GM23338 (cell line): ENCODE measurements around the gene FAAP100. TPM values are rescaled to one million over a fixed set of nuclear protein-coding genes. Genes with fewer than 3 reads are reported as not detected.

Experiments
- ATAC-seq: fragments of 200-7000 bp; cut with Tn5 transposase; 3 replicates; pipeline ENCODE4 v1.9.1; 2020
- DNase-seq: peaks from one replicate; pipeline ENCODE4 v3.0.0-alpha.2; 2015; ENCODE audit warnings: low spot score
- H2AFZ ChIP-seq: fragments of 200-600 bp; sonication (generic); 2 replicates; pipeline ENCODE4 v1.8.0; 2016; ENCODE audit warnings: antibody characterized with exemption, mild to moderate bottlenecking, moderate library complexity
- H3F3A ChIP-seq: fragments of 200-600 bp; sonication (generic); replicated peaks from 2 replicates; pipeline ENCODE4 v1.8.0; 2017; ENCODE audit warnings: antibody characterized with exemption, mixed run types, low read depth
- H3K27ac ChIP-seq: fragments of 200-600 bp; sonication (generic); 2 replicates; pipeline ENCODE4 v1.6.1; 2016; ENCODE audit warnings: low read depth
- H3K27me3 ChIP-seq: fragments of 200-600 bp; sonication (generic); 2 replicates; pipeline ENCODE4 v1.8.0; 2016; ENCODE audit warnings: mild to moderate bottlenecking, mixed run types, moderate library complexity; ENCODE audit not compliant: insufficient read depth
- H3K36me3 ChIP-seq: fragments of 200-600 bp; sonication (generic); 2 replicates; pipeline ENCODE4 v1.8.0; 2016; ENCODE audit warnings: mild to moderate bottlenecking; ENCODE audit not compliant: insufficient read depth
- H3K4me1 ChIP-seq: fragments of 200-600 bp; sonication (generic); 2 replicates; pipeline ENCODE4 v1.8.0; 2016; ENCODE audit warnings: mild to moderate bottlenecking, moderate library complexity; ENCODE audit not compliant: insufficient read depth
- H3K4me2 ChIP-seq: fragments of 200-600 bp; sonication (generic); 2 replicates; pipeline ENCODE4 v1.7.1; 2017; ENCODE audit warnings: mixed run types
- H3K4me3 ChIP-seq: fragments of 200-600 bp; sonication (generic); 2 replicates; pipeline ENCODE4 v1.6.1; 2016; ENCODE audit warnings: mixed run types
- H3K79me2 ChIP-seq: fragments of 200-600 bp; sonication (generic); replicated peaks from 2 replicates; pipeline ENCODE4 v1.8.0; 2017; ENCODE audit warnings: mild to moderate bottlenecking; ENCODE audit not compliant: insufficient read depth
- H3K9me2 ChIP-seq: fragments of 200-600 bp; sonication (generic); 2 replicates; pipeline ENCODE4 v1.8.0; 2017; ENCODE audit not compliant: insufficient read depth
- H4K20me1 ChIP-seq: fragments of 200-600 bp; sonication (generic); replicated peaks from 2 replicates; pipeline ENCODE4 v1.8.0; 2017; ENCODE audit warnings: mild to moderate bottlenecking; ENCODE audit not compliant: insufficient read depth
- H3K27ac Mint-ChIP-seq: 2 replicates; pipeline ENCODE4 v1.8.0; 2020; ENCODE audit warnings: inconsistent platforms, mild to moderate bottlenecking, moderate library complexity, mixed read lengths
- H3K27me3 Mint-ChIP-seq: 3 replicates; pipeline ENCODE4 v1.8.0; 2022; ENCODE audit warnings: low read depth, mild to moderate bottlenecking, moderate library complexity, mixed read lengths, inconsistent platforms; ENCODE audit not compliant: insufficient read depth, poor library complexity
- H3K36me3 Mint-ChIP-seq: 3 replicates; pipeline ENCODE4 v1.8.0; 2021; ENCODE audit warnings: low read depth, mild to moderate bottlenecking, inconsistent platforms, moderate library complexity, mixed read lengths
- H3K4me1 Mint-ChIP-seq: 3 replicates; pipeline ENCODE4 v1.8.0; 2020; ENCODE audit warnings: mild to moderate bottlenecking, inconsistent platforms, mixed read lengths
- H3K4me3 Mint-ChIP-seq: 3 replicates; pipeline ENCODE4 v1.8.0; 2021; ENCODE audit warnings: moderate library complexity, mild to moderate bottlenecking, inconsistent platforms, mixed read lengths
- H3K9me3 Mint-ChIP-seq: 3 replicates; pipeline ENCODE4 v1.8.0; 2020; ENCODE audit warnings: moderate library complexity, mild to moderate bottlenecking, inconsistent platforms, mixed read lengths
- CREB1 ChIP-seq: fragments of 250-450 bp; sonication (Bioruptor Pico); IDR thresholded peaks from 2 replicates; pipeline ENCODE4 v1.5.0; 2020; ENCODE audit warnings: low read depth, mild to moderate bottlenecking, moderate library complexity
- EZH2phosphoT487 ChIP-seq: fragments of 200-600 bp; sonication (generic); IDR thresholded peaks from one replicate; pipeline ENCODE4 v1.8.1; 2018; ENCODE audit warnings: antibody characterized with exemption; ENCODE audit not compliant: unreplicated experiment
- JUNB ChIP-seq: IDR thresholded peaks from one replicate; pipeline ENCODE4 v1.6.1; 2016; ENCODE audit warnings: antibody characterized with exemption; ENCODE audit not compliant: unreplicated experiment
- POLR2AphosphoS5 ChIP-seq: IDR thresholded peaks from 2 replicates; pipeline ENCODE4 v1.6.1; 2016; ENCODE audit warnings: antibody characterized with exemption, low read depth
- STAT1 ChIP-seq: IDR thresholded peaks from one replicate; pipeline ENCODE4 v1.6.1; 2016; ENCODE audit warnings: antibody characterized with exemption; ENCODE audit not compliant: unreplicated experiment
- ZNF114 ChIP-seq: fragments of 250-450 bp; sonication (Bioruptor Pico); IDR thresholded peaks from 2 replicates; pipeline ENCODE4 v1.5.0; 2020; ENCODE audit warnings: mild to moderate bottlenecking, moderate library complexity
- ZNF331 ChIP-seq: fragments of 250-450 bp; sonication (Bioruptor Pico); IDR thresholded peaks from 2 replicates; pipeline ENCODE4 v1.5.0; 2020; ENCODE audit warnings: low read depth, mild to moderate bottlenecking, moderate library complexity
- polyA plus RNA-seq: library from polyadenylated mRNA; unstranded; fragments of >200 nt; fragmentation: Nextera tagmentation; extraction: Ambion mirVana; gene quantifications from 2 replicates; pipeline ENCODE4 v1.2.1, GENCODE V29; 2016
- total RNA-seq: library from RNA; depleted of rRNA; stranded (reverse); fragments of >200 nt; shearing (Covaris generic); gene quantifications from 2 replicates; pipeline ENCODE4 v1.2.3, GENCODE V29; 2014
- TF ChIP-seq, protein P1 (sequence below): IDR thresholded peaks from one replicate; pipeline ENCODE4 v1.6.1; 2018; ENCODE audit warnings: antibody characterized with exemption; ENCODE audit not compliant: unreplicated experiment
- TF ChIP-seq, protein P2 (sequence below): IDR thresholded peaks from 2 replicates; pipeline ENCODE4 v1.6.1; 2016; ENCODE audit warnings: antibody characterized with exemption
- TF ChIP-seq, protein P3 (sequence below): fragments of 250-450 bp; sonication (Bioruptor Pico); IDR thresholded peaks from 2 replicates; pipeline ENCODE4 v1.5.0; 2020; ENCODE audit warnings: mild to moderate bottlenecking, moderate library complexity

Gene FAAP100
- total and polyA plus RNA-seq, 2 experiments from 2014 or later: 16.0 to 50.5 TPM

DNA sequence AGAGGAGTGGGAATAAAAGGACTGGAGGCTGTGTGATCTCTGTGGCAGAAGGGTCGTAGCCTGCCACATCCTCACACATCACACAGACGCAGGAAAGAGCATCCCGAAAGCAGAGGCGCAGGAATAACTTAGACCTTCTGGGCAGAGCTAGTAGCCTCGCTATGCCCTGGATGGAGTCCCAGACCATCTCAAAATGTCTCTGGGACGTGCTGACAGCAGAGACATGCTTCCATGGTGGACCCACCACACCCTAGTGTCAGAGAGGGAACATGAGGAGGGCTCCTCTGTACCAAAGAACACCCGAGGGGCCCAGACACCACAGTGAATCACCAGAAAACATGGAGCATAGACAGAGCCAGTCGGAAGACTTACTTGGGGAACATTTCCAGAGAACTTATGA is 29.6 kb upstream of the FAAP100 start:
- no peak overlapping the region for H3K27ac Mint-ChIP-seq
- no peaks in the 10 kb centered on the region for H3K27me3 ChIP-seq
- H3K4me2 ChIP-seq: no peak overlapping the region
- H4K20me1 ChIP-seq: peaks cover 23% of the 10 kb centered on the region; the same call in 1 of the 2 replicates
- H3K27me3 Mint-ChIP-seq: peaks cover 7% of the 10 kb centered on the region
- H3K27ac ChIP-seq: no peak overlapping the region
- no peaks in the 10 kb centered on the region for H3K4me1 ChIP-seq
- no peak overlapping the region for H3K4me3 Mint-ChIP-seq
- H3K36me3 Mint-ChIP-seq: peaks cover 60% of the 10 kb centered on the region
- no peak overlapping the region for H3K4me3 ChIP-seq
- peaks cover 5% of the 10 kb centered on the region; the same call in 1 of the 2 replicates for H3K79me2 ChIP-seq
- H3K9me3 Mint-ChIP-seq: no peaks in the 10 kb centered on the region; the same call in 2 of the 3 replicates
- H3K9me2 ChIP-seq: no peaks in the 10 kb centered on the region
- H2AFZ ChIP-seq: no peak overlapping the region
- no peaks in the 10 kb centered on the region; the same call in 2 of the 3 replicates for H3K4me1 Mint-ChIP-seq
- no peaks in the 10 kb centered on the region for H3F3A ChIP-seq
- DNase-seq (no peak), ATAC-seq (no peak)
- TF ChIP-seq ZNF331: no peak
- no peak for TF ChIP-seq STAT1
- no peak for TF ChIP-seq CREB1
- TF ChIP-seq, protein P1, sequence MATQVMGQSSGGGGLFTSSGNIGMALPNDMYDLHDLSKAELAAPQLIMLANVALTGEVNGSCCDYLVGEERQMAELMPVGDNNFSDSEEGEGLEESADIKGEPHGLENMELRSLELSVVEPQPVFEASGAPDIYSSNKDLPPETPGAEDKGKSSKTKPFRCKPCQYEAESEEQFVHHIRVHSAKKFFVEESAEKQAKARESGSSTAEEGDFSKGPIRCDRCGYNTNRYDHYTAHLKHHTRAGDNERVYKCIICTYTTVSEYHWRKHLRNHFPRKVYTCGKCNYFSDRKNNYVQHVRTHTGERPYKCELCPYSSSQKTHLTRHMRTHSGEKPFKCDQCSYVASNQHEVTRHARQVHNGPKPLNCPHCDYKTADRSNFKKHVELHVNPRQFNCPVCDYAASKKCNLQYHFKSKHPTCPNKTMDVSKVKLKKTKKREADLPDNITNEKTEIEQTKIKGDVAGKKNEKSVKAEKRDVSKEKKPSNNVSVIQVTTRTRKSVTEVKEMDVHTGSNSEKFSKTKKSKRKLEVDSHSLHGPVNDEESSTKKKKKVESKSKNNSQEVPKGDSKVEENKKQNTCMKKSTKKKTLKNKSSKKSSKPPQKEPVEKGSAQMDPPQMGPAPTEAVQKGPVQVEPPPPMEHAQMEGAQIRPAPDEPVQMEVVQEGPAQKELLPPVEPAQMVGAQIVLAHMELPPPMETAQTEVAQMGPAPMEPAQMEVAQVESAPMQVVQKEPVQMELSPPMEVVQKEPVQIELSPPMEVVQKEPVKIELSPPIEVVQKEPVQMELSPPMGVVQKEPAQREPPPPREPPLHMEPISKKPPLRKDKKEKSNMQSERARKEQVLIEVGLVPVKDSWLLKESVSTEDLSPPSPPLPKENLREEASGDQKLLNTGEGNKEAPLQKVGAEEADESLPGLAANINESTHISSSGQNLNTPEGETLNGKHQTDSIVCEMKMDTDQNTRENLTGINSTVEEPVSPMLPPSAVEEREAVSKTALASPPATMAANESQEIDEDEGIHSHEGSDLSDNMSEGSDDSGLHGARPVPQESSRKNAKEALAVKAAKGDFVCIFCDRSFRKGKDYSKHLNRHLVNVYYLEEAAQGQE: no peak
- no peak for TF ChIP-seq JUNB
- no peak for TF ChIP-seq ZNF114 (CRISPR knock-in tag)
- TF ChIP-seq, protein P2, sequence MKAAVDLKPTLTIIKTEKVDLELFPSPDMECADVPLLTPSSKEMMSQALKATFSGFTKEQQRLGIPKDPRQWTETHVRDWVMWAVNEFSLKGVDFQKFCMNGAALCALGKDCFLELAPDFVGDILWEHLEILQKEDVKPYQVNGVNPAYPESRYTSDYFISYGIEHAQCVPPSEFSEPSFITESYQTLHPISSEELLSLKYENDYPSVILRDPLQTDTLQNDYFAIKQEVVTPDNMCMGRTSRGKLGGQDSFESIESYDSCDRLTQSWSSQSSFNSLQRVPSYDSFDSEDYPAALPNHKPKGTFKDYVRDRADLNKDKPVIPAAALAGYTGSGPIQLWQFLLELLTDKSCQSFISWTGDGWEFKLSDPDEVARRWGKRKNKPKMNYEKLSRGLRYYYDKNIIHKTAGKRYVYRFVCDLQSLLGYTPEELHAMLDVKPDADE: no peak
- TF ChIP-seq POLR2AphosphoS5: no peak
- TF ChIP-seq EZH2phosphoT487: no peak
- TF ChIP-seq, protein P3, sequence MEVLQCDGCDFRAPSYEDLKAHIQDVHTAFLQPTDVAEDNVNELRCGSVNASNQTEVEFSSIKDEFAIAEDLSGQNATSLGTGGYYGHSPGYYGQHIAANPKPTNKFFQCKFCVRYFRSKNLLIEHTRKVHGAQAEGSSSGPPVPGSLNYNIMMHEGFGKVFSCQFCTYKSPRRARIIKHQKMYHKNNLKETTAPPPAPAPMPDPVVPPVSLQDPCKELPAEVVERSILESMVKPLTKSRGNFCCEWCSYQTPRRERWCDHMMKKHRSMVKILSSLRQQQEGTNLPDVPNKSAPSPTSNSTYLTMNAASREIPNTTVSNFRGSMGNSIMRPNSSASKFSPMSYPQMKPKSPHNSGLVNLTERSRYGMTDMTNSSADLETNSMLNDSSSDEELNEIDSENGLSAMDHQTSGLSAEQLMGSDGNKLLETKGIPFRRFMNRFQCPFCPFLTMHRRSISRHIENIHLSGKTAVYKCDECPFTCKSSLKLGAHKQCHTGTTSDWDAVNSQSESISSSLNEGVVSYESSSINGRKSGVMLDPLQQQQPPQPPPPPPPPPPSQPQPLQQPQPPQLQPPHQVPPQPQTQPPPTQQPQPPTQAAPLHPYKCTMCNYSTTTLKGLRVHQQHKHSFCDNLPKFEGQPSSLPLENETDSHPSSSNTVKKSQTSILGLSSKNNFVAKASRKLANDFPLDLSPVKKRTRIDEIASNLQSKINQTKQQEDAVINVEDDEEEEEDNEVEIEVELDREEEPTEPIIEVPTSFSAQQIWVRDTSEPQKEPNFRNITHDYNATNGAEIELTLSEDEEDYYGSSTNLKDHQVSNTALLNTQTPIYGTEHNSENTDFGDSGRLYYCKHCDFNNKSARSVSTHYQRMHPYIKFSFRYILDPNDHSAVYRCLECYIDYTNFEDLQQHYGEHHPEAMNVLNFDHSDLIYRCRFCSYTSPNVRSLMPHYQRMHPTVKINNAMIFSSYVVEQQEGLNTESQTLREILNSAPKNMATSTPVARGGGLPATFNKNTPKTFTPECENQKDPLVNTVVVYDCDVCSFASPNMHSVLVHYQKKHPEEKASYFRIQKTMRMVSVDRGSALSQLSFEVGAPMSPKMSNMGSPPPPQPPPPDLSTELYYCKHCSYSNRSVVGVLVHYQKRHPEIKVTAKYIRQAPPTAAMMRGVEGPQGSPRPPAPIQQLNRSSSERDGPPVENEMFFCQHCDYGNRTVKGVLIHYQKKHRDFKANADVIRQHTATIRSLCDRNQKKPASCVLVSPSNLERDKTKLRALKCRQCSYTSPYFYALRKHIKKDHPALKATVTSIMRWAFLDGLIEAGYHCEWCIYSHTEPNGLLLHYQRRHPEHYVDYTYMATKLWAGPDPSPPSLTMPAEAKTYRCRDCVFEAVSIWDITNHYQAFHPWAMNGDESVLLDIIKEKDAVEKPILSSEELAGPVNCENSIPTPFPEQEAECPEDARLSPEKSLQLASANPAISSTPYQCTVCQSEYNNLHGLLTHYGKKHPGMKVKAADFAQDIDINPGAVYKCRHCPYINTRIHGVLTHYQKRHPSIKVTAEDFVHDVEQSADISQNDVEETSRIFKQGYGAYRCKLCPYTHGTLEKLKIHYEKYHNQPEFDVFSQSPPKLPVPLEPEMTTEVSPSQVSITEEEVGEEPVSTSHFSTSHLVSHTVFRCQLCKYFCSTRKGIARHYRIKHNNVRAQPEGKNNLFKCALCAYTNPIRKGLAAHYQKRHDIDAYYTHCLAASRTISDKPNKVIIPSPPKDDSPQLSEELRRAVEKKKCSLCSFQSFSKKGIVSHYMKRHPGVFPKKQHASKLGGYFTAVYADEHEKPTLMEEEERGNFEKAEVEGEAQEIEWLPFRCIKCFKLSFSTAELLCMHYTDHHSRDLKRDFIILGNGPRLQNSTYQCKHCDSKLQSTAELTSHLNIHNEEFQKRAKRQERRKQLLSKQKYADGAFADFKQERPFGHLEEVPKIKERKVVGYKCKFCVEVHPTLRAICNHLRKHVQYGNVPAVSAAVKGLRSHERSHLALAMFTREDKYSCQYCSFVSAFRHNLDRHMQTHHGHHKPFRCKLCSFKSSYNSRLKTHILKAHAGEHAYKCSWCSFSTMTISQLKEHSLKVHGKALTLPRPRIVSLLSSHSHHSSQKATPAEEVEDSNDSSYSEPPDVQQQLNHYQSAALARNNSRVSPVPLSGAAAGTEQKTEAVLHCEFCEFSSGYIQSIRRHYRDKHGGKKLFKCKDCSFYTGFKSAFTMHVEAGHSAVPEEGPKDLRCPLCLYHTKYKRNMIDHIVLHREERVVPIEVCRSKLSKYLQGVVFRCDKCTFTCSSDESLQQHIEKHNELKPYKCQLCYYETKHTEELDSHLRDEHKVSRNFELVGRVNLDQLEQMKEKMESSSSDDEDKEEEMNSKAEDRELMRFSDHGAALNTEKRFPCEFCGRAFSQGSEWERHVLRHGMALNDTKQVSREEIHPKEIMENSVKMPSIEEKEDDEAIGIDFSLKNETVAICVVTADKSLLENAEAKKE: no peak
- H3K36me3 ChIP-seq: peaks cover 39% of the 10 kb centered on the region
